K562 (cell line): ENCODE measurements around the gene F12. TPM values are rescaled to one million over a fixed set of nuclear protein-coding genes. Genes with fewer than 3 reads are reported as not detected.

Experiments used
- CBFA2T3 ChIP-seq: fragments of 450-650 bp; IDR thresholded peaks from 2 replicates; pipeline ENCODE4 v1.6.1; 2017
- FOXP1 ChIP-seq: sonication (generic); formaldehyde crosslinking; IDR thresholded peaks from 2 replicates; pipeline ENCODE4 v1.8.0; 2022; ENCODE audit warnings: mild to moderate bottlenecking, missing genetic modification reagents
- GATAD2B ChIP-seq: fragments of 450-650 bp; IDR thresholded peaks from 2 replicates; pipeline ENCODE4 v1.6.1; 2017; ENCODE audit warnings: mild to moderate bottlenecking, borderline replicate concordance
- HINFP ChIP-seq: fragments of 450-650 bp; conservative IDR thresholded peaks from 2 replicates; pipeline ENCODE4 v1.6.1; 2016; ENCODE audit warnings: missing genetic modification characterization, low read depth, mild to moderate bottlenecking, control low read depth, missing compliant biosample characterization
- MEIS2 ChIP-seq: fragments of 450-650 bp; IDR thresholded peaks from 2 replicates; pipeline ENCODE4 v1.6.1; 2014; ENCODE audit warnings: mild to moderate bottlenecking; ENCODE audit not compliant: partially characterized antibody
- MYBL2 ChIP-seq, 2 experiments: fragments of 450-650 bp in 1 of 2; sonication (generic) in 1 of 2; formaldehyde crosslinking in 1 of 2; IDR thresholded peaks; 2 replicates each; pipeline versions ENCODE4 v1.6.1 to v1.8.1; 2017 to 2022; ENCODE audit warnings: borderline replicate concordance in 1 of 2, inconsistent platforms in 1 of 2, low read depth in 1 of 2, mild to moderate bottlenecking in 1 of 2, missing genetic modification reagents in 1 of 2, moderate library complexity in 1 of 2
- POLR2A ChIP-seq: fragments of 450-650 bp; conservative IDR thresholded peaks from 2 replicates; pipeline ENCODE4 v1.6.1; 2016
- PRPF4 ChIP-seq: fragments of 200-400 bp; formaldehyde crosslinking; IDR thresholded peaks from one replicate; pipeline ENCODE4 v1.6.1; 2017; ENCODE audit warnings: low read length, low read depth, mild to moderate bottlenecking; ENCODE audit not compliant: insufficient read depth, poor library complexity, severe bottlenecking
- RBFOX2 ChIP-seq: fragments of 200-400 bp; formaldehyde crosslinking; IDR thresholded peaks from 2 replicates; pipeline ENCODE4 v1.6.1; 2017; ENCODE audit warnings: low read depth, mild to moderate bottlenecking, low read length, moderate library complexity
- RBM34 ChIP-seq: fragments of 200-400 bp; formaldehyde crosslinking; IDR thresholded peaks from 2 replicates; pipeline ENCODE4 v1.6.1; 2018; ENCODE audit warnings: low read length, borderline replicate concordance; ENCODE audit not compliant: insufficient read depth
- RCOR1 ChIP-seq, 2 experiments: IDR thresholded peaks; 2 replicates each; pipeline ENCODE4 v1.6.1; 2012; ENCODE audit warnings: low read depth in 2 of 2, low read length in 2 of 2, borderline replicate concordance in 1 of 2, improper control_type of control experiment in 1 of 2
- U2AF1 ChIP-seq: fragments of 200-400 bp; formaldehyde crosslinking; optimal IDR thresholded peaks from 2 replicates; pipeline ENCODE3; 2017; ENCODE audit warnings: mild to moderate bottlenecking, low read depth, low read length, moderate library complexity
- ZNF431 ChIP-seq: sonication (generic); formaldehyde crosslinking; IDR thresholded peaks from 2 replicates; pipeline ENCODE4 v1.8.0; 2022; ENCODE audit warnings: mild to moderate bottlenecking, missing genetic modification reagents
- ZNF445 ChIP-seq: fragments of 250-450 bp; sonication (Bioruptor Pico); IDR thresholded peaks from 2 replicates; pipeline ENCODE4 v1.4.0; 2020; ENCODE audit warnings: low read depth, mild to moderate bottlenecking, moderate library complexity
- ZNF766 ChIP-seq: fragments of 200-800 bp; sonication (Bioruptor generic); conservative IDR thresholded peaks from 2 replicates; pipeline ENCODE4 v1.6.1; 2016; ENCODE audit warnings: missing genetic modification characterization, missing compliant biosample characterization
- polyA plus RNA-seq, 8 experiments: library from polyadenylated mRNA; depleted of rRNA in 4 of 8; stranded (reverse) in 5 of 8; unstranded in 3 of 8; fragments of >200 nt; fragmentation: Nextera tagmentation in 2 of 8; fragmentation: Illumina TruSeq in 1 of 8; extraction: Ambion mirVana in 2 of 8; extraction: Trizol in 1 of 8; gene quantifications; 2 replicates each; pipeline versions ENCODE4 v1.2.1 to v1.2.3, GENCODE V29; 2011 to 2014; ENCODE audit warnings: inconsistent platforms in 1 of 8, missing spikeins in 1 of 8
- total RNA-seq, 7 experiments: library from RNA; depleted of rRNA in 6 of 7; stranded (reverse); fragments of >200 nt in 6 of 7; fragmentation: Illumina TruSeq in 2 of 7; extraction: Trizol in 2 of 7; gene quantifications; 2 replicates each; pipeline versions ENCODE4 v1.2.1 to v1.2.3, GENCODE V29; 2011 to 2021; ENCODE audit warnings: low replicate concordance in 1 of 7
- TF ChIP-seq, protein P1 (sequence below): fragments of 250-450 bp; sonication (Bioruptor Pico); IDR thresholded peaks from 2 replicates; pipeline ENCODE4 v1.4.0; 2020; ENCODE audit warnings: mild to moderate bottlenecking, moderate library complexity
- TF ChIP-seq, protein P2 (sequence below): IDR thresholded peaks from 3 replicates; pipeline ENCODE4 v1.6.1; 2011; ENCODE audit warnings: borderline replicate concordance, mild to moderate bottlenecking; ENCODE audit not compliant: insufficient read length, insufficient read depth
- TF ChIP-seq, protein P3 (sequence below): fragments of 450-650 bp; IDR thresholded peaks from 2 replicates; pipeline ENCODE4 v1.7.1; 2018; ENCODE audit warnings: mild to moderate bottlenecking, low read depth; ENCODE audit not compliant: partially characterized antibody

F12 gene
- total and polyA plus RNA-seq, 9 of the 15 experiments (the other 6 are each of a cell fraction or from before 2014, with no cell fraction given) = 0.59 to 18.3 (median 3.6) TPM

GRCh38 chr5:177455661-177456590 is 46.6 kb upstream of the F12 start (continued):
- TF ChIP-seq, protein P1, sequence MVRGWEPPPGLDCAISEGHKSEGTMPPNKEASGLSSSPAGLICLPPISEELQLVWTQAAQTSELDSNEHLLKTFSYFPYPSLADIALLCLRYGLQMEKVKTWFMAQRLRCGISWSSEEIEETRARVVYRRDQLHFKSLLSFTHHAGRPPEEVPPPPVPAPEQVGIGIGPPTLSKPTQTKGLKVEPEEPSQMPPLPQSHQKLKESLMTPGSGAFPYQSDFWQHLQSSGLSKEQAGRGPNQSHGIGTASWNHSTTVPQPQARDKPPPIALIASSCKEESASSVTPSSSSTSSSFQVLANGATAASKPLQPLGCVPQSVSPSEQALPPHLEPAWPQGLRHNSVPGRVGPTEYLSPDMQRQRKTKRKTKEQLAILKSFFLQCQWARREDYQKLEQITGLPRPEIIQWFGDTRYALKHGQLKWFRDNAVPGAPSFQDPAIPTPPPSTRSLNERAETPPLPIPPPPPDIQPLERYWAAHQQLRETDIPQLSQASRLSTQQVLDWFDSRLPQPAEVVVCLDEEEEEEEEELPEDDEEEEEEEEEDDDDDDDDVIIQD (CRISPR knock-in tag) = no peak
- no peak; the same call in 1 of the 2 replicates for TF ChIP-seq ZNF431 (CRISPR knock-in tag)
- peak; percentile 48; the same call in 1 of the 2 replicates for TF ChIP-seq POLR2A
- TF ChIP-seq ZNF445 (CRISPR knock-in tag) = no peak
- TF ChIP-seq HINFP = no peak
- TF ChIP-seq, protein P2, sequence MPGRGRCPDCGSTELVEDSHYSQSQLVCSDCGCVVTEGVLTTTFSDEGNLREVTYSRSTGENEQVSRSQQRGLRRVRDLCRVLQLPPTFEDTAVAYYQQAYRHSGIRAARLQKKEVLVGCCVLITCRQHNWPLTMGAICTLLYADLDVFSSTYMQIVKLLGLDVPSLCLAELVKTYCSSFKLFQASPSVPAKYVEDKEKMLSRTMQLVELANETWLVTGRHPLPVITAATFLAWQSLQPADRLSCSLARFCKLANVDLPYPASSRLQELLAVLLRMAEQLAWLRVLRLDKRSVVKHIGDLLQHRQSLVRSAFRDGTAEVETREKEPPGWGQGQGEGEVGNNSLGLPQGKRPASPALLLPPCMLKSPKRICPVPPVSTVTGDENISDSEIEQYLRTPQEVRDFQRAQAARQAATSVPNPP = no peak
- no peak for TF ChIP-seq MYBL2 (IDR thresholded peaks at IDR 0.05; ENCODE audit: low read depth)
- TF ChIP-seq MYBL2 (CRISPR knock-in tag; IDR thresholded peaks at IDR 0.05; ENCODE audit: borderline replicate concordance) = no peak
- peak in 1 of 2 experiments; percentile 36; a peak in 1 of 4 replicates for TF ChIP-seq RCOR1 (IDR thresholded peaks at IDR 0.05; ENCODE audit: borderline replicate concordance in 1 of 2, low read depth in 2 of 2, low read length in 2 of 2)
- no peak for TF ChIP-seq FOXP1 (CRISPR knock-in tag)
- TF ChIP-seq, protein P3, sequence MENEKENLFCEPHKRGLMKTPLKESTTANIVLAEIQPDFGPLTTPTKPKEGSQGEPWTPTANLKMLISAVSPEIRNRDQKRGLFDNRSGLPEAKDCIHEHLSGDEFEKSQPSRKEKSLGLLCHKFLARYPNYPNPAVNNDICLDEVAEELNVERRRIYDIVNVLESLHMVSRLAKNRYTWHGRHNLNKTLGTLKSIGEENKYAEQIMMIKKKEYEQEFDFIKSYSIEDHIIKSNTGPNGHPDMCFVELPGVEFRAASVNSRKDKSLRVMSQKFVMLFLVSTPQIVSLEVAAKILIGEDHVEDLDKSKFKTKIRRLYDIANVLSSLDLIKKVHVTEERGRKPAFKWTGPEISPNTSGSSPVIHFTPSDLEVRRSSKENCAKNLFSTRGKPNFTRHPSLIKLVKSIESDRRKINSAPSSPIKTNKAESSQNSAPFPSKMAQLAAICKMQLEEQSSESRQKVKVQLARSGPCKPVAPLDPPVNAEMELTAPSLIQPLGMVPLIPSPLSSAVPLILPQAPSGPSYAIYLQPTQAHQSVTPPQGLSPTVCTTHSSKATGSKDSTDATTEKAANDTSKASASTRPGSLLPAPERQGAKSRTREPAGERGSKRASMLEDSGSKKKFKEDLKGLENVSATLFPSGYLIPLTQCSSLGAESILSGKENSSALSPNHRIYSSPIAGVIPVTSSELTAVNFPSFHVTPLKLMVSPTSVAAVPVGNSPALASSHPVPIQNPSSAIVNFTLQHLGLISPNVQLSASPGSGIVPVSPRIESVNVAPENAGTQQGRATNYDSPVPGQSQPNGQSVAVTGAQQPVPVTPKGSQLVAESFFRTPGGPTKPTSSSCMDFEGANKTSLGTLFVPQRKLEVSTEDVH = peak; percentile 20
- no peak for TF ChIP-seq PRPF4
- TF ChIP-seq MEIS2 = no peak
- TF ChIP-seq CBFA2T3 = no peak
- peak; percentile 78 for TF ChIP-seq RBFOX2
- TF ChIP-seq GATAD2B = no peak
- TF ChIP-seq U2AF1 = no peak
- TF ChIP-seq ZNF766 (CRISPR knock-in tag) = no peak
- 0 out of 2 replicates have a peak, but pooled peaks have one; percentile 68 for TF ChIP-seq RBM34
